HepG2 (cell line): ENCODE measurements around the gene ARHGAP25.

Experiments used
- ATF3 ChIP-seq: sonication (generic); formaldehyde crosslinking; IDR thresholded peaks from 2 replicates; pipeline ENCODE4 v1.4.0; 2020; ENCODE audit warnings: missing genetic modification reagents
- CTCF ChIP-seq: sonication (generic); formaldehyde crosslinking; IDR thresholded peaks from 2 replicates; pipeline ENCODE4 v1.5.0; 2020; ENCODE audit warnings: mild to moderate bottlenecking, missing genetic modification reagents, moderate library complexity
- FOXM1 ChIP-seq: sonication (generic); formaldehyde crosslinking; IDR thresholded peaks from 2 replicates; pipeline ENCODE4 v1.5.0; 2020; ENCODE audit warnings: missing genetic modification reagents
- GABPA ChIP-seq, 2 experiments: IDR thresholded peaks; 2 replicates each; pipeline ENCODE4 v1.6.1; 2011 to 2016; ENCODE audit warnings: low read depth in 2 of 2, low read length in 1 of 2, missing biosample characterization in 1 of 2, missing genetic modification characterization in 1 of 2
- KAT7 ChIP-seq: IDR thresholded peaks from 2 replicates; pipeline ENCODE4 v1.6.1; 2018; ENCODE audit warnings: borderline replicate concordance, missing compliant biosample characterization
- NFE2L1 ChIP-seq: sonication (generic); formaldehyde crosslinking; IDR thresholded peaks from 2 replicates; pipeline ENCODE4 v1.4.0; 2020; ENCODE audit warnings: missing genetic modification reagents, mild to moderate bottlenecking, borderline replicate concordance
- SRF ChIP-seq: IDR thresholded peaks from 2 replicates; pipeline ENCODE4 v1.6.1; 2011; ENCODE audit warnings: mild to moderate bottlenecking, low read depth, low read length, moderate library complexity
- TCF7L2 ChIP-seq: IDR thresholded peaks from 2 replicates; pipeline ENCODE4 v1.6.1; 2011; ENCODE audit warnings: mild to moderate bottlenecking, low read depth, low read length, moderate library complexity
- ZBTB49 ChIP-seq: sonication (generic); formaldehyde crosslinking; IDR thresholded peaks from 2 replicates; pipeline ENCODE4 v1.4.0; 2020; ENCODE audit warnings: missing genetic modification reagents, borderline replicate concordance
- ZFYVE20 ChIP-seq: sonication (generic); formaldehyde crosslinking; IDR thresholded peaks from 2 replicates; pipeline ENCODE4 v1.8.0; 2023; ENCODE audit warnings: low read depth, mild to moderate bottlenecking, moderate library complexity, missing genetic modification reagents, borderline replicate concordance
- ZSCAN20 ChIP-seq: sonication (generic); formaldehyde crosslinking; IDR thresholded peaks from 2 replicates; pipeline ENCODE4 v1.4.0; 2020; ENCODE audit warnings: missing genetic modification reagents, mild to moderate bottlenecking, borderline replicate concordance

- TF ChIP-seq NFE2L1 (no peak), ZSCAN20 (CRISPR knock-in tag) (no peak), CTCF (CRISPR knock-in tag) (no peak), ZBTB49 (CRISPR knock-in tag) (no peak), ZFYVE20 (CRISPR knock-in tag) (no peak), TCF7L2 (no peak), ATF3 (CRISPR knock-in tag) (no peak), KAT7 (CRISPR knock-in tag) (no peak), SRF (no peak), FOXM1 (CRISPR knock-in tag) (no peak), GABPA (IDR thresholded peaks at IDR 0.05; ENCODE audit: low read depth, low read length) (no peak), GABPA (CRISPR knock-in tag; IDR thresholded peaks at IDR 0.05; ENCODE audit: low read depth) (no peak)
Observed at GRCh38 chr2:68687018-68687417, 47.6 kb upstream of the ARHGAP25 start.
